HPDE6-E6E7 (cell line): Measurements from ENCODE around the gene CNPY3.
A peak's percentile ranks its signal among the peaks of the same experiment; 100 is the strongest.
"Not testable (repeated sequence)": the region's sequence is repeated elsewhere in the genome, so short reads cannot be mapped to it uniquely, and the experiment has no call there.

Experiments used
- DNase-seq: peaks from one replicate; pipeline ENCODE4 v3.0.0; 2011; ENCODE audit warnings: missing footprints; ENCODE audit errors: extremely low spot score

Gene CNPY3

DNA sequence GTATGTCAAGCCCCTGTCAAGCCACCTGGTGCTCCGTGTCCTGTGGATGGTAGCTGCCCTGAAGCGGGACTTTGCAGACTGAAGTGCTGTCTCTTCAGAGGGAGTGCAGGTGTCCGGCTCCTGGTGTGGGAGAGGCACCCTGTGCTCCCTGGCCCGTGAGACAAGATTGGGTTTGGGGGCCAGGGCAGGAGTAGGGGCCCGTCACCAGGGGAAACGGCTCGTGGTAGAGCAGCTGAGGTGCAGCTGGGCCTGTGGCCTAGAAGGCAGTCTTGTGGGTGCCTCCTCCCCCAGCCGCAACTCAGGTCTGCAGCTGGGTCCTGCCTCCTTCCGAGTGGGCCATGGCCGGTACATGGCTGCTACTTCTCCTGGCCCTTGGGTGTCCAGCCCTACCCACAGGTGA, 13.5 kb upstream of the CNPY3 start, which contains the start of gene PTCRA:
TSS of gene PTCRA (plus strand) at position 322 of the 400 bp plus-strand sequence. CDS start at position 339, 17 bp downstream.
- DNase-seq = no peak

DNA sequence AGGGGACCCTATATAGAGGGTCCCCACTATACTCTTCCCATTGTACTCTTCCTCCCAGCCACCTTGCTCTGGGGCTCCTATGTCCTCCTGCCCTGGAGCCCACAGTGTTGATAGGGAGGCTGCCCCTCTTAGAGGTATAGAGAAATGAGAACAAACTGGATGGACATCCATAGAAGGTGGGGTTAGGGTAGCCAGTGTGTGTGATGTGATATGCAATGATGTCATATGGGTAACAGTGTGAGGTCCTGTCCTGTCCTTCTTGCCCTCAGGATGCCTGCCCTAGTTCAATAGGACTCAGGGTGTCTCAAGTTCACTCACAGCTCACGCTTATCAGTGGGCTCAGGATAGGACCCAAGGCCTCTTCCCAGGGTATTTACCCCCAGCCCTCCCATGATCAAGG, 13.0 kb upstream of the CNPY3 start:
- DNase-seq = no peak

DNA sequence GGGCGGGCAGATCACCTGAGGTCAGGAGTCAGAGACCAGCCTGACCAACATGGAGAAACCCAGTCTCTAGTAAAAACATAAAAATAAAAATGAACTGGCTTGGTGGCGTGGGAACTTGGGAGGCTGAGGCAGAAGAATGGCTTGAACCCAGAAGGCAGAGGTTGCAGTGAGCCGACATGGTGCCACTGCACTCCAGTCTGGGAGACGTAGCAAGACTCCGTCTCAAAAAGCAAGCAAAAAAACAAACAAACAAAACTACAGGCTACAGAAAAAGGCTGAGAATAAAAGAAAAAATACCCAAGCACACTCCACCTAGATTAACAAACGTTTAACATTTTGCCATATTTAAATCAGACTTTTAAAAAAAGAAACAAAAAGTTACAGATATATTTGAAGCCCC, 7.5 kb upstream of the CNPY3 start:
- DNase-seq = no peak

DNA sequence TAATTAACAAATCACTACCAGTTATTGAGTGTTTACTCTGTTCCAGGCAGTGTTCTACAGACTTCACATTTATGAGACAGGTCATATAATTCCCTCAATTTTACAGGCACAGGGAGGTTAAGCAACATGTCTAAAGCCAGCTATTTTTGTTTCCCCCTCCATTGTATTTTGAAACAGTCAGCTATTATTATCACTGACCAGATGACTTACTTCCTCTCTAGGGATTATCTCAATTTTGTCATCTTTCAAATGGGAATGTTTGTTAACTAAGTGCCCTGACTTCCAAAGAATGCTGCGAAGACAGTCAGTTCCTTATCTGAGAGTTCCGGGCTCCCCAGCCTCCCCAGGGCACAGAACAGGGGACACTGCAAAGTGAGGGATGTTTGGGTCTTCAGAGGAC, 5.6 kb upstream of the CNPY3 start:
- no peak for DNase-seq

DNA sequence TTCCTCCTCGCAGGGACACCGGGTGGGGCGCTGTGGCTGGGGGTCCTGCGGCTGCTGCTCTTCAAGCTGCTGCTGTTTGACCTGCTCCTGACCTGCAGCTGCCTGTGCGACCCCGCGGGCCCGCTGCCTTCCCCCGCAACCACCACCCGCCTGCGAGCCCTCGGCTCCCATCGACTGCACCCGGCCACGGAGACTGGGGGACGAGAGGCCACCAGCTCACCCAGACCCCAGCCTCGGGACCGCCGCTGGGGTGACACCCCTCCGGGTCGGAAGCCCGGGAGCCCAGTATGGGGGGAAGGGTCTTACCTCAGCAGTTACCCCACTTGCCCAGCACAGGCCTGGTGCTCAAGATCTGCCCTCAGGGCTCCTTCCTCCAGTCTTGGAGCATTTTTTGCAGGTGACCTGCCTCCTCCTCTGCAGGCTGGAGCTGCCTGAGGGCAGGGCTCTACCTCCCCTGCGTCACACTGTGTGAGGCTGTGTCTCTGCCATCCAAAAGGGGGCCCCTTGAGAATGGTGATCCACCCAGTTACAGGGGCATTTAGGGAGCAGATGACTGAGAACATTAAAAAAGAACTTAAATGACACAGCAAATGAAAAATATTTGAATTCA, 3.9 kb upstream of the CNPY3 start:
- DNase-seq = no peak

DNA sequence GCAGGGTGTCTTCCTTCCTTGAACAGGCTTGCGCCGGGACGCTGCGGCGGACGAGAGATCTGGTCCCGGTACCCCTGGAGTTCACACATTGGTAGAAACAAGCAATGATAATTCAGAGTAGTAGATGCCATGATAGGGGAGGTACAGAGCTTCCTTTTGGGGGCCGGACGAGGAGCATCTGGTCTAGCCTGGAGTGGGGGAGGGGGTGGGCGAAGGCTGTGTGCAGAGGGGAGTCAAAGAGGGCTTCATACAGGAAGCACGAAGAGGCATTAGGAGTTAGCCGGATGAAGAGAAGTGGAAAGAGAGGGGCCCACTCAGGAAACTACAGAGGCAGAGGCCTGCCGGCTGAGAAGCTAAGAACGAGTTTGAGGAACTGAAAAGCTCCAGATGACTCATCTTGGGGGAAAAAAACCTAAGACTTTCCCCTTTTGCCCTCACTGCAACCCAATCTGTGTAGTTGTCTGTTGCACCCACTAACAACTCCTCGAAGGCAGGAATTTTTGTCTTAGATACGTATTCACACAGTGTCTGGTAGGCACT, 611 bp downstream of the CNPY3 start:
- DNase-seq = peak; percentile 46

DNA sequence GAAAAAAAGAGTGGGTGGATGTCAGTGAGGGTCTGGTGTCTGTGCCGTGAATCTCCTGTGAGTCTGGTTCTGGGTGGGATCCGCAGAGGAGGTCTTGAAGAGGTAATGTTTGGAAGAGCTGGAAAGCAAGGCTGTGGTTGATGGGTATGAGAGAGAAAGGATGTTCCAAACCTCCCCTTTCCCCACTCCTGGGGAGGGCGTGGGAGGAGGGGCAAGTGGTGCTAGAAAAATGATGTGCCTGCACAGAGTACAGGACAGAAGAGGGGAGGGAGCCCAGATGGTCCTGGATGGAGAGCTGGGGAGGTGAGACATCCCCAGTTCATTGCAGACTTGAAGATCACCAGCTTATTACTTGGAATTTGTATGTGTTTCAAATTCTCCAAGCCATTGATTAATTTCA, 3.1 kb downstream of the CNPY3 start:
- DNase-seq = no peak

DNA sequence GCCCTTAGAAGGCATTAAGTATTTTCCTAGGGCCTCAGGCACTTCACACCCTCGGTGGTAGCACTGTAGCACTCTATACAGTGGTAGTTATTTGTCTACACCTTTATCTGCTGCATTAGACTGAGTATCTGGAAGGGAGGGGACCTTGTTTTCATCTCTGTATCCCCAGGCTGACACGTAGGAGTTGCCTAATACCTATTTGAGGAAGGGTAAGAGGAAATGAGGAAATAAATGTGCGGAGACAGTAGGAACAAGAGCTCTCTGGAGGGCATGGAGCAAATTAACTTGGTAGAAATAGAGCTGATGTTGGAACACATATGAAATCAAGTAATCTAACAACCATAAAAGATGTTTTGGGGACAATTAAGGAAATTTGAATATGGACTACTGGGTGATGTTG, 3.9 kb downstream of the CNPY3 start:
- DNase-seq = no peak

DNA sequence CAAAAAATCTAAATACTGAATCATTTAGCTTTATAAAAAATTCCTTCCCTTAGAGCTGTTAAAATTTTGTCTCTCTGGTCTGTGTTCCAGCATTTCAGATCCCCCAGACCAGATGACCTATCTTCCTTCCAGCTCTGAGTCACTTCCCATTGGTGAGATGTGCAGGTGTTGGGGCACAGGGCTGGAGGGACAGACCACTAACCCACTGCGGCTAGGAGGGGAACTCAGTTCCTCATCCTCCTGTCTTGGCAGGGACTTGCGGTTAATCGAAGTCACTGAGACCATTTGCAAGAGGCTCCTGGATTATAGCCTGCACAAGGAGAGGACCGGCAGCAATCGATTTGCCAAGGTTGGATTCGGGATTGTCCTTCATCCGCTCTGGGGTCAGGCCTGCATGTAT, 6.0 kb downstream of the CNPY3 start:
- no peak for DNase-seq

DNA sequence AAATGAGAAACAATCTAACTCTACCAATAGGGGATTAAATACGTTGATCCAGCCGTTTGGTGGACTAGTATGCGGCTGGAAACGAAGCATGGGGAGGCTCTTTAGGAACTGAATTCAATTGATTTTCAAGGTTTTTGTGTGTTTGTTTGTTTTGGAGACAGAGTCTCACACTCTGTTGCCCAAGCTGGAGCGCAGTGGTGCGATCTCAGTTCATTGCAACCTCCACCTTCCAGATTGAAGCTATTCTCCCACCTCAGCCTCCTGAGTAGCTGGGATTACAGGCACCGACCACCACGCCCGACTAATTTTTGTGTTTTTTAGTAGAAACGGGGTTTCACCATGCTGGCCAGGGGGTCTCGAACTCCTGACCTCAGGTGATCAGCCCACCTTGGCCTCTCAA, 7.1 kb downstream of the CNPY3 start:
- no peak for DNase-seq

DNA sequence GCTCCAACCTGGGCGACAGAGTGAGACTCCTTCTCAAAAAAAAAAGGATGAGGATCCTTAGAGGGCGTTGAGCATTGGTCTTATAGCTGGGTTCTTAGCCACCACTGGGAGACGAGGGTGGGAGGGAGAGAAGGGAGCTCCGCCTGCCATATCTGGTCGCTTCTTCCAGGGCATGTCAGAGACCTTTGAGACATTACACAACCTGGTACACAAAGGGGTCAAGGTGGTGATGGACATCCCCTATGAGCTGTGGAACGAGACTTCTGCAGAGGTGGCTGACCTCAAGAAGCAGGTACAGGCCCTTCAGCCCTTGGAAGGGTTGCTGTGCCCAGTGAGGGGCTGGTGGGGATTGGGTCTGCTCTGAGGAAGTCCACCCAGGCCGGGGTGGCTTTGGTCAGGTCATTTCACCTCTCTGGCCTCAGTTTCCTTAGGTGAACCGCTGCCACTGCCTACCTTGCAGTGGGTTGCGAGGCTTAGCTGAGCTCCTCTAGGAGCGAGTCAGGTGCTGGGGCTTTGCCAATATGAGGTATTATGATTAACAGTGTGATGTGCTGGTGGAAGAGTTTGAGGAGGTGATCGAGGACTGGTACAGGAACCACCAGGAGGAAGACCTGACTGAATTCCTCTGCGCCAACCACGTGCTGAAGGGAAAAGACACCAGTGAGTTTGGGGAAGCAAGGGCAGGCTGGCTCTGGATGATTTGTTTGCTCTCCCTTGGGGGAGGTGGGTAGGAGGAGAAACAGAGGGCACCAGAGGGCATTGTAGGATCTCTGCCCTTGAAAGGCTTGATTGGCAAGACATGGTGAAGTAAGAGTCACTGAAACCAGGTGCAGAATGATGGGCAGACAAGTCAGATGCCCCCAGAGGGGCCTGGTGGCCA, 8.5 kb downstream of the CNPY3 start:
- no peak for DNase-seq

DNA sequence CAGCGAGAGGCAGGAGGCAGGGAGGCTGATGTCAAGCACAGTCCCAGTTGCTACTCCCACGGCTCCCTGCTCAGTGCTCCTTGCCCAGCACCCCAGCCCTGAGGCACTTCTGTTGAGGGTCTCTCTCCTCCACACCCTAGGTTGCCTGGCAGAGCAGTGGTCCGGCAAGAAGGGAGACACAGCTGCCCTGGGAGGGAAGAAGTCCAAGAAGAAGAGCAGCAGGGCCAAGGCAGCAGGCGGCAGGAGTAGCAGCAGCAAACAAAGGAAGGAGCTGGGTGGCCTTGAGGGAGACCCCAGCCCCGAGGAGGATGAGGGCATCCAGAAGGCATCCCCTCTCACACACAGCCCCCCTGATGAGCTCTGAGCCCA, 9.1 kb downstream of the CNPY3 start:
- DNase-seq = no peak

DNA sequence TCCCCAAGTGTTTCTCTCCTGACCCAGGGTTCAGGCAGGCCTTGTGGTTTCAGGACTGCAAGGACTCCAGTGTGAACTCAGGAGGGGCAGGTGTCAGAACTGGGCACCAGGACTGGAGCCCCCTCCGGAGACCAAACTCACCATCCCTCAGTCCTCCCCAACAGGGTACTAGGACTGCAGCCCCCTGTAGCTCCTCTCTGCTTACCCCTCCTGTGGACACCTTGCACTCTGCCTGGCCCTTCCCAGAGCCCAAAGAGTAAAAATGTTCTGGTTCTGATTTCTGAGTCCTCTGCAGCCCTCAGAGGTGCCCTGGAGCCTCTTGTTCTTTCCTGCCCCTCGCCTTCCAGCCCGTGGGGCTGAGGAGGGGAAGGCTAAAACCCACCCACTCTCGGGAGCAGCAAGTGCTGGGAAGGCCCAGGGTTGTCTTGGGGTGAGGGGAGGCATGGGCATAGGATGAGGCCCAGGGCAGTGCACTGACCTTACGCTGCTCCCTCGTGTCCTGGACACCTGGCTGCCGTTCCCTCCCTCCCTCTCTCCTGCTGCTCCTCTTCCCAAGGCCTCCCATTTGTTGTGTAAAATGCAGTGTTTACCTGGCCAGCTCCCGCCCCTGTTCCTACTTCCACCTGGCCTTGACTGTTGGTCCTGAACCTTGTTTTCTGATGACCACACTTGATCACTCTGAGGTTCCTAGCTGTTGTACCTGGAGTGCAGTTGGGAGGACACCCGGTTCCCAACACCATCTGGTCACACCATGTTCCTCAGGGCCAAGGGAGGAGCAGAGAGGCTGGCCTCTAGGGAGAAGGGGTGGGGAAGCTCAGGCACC, 9.9 kb downstream of the CNPY3 start:
- no peak for DNase-seq

DNA sequence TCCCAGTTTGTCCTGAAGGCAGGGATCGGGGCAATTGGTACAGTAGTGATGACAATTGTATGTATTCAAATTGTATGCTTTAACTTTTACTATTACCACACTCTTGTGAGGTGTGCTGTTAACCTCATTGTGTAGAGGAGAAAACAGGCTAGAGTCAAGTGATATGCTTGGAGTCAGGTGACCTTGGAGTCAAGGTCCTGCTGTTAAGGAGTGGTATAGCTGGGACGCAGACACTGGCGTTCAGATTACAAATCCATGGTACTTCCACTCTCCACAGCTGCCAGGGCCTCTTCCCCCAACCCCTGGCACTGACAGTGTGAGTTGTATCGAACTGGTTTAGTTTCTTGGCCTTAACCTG, 10.5 kb downstream of the CNPY3 start:
- DNase-seq = no peak

DNA sequence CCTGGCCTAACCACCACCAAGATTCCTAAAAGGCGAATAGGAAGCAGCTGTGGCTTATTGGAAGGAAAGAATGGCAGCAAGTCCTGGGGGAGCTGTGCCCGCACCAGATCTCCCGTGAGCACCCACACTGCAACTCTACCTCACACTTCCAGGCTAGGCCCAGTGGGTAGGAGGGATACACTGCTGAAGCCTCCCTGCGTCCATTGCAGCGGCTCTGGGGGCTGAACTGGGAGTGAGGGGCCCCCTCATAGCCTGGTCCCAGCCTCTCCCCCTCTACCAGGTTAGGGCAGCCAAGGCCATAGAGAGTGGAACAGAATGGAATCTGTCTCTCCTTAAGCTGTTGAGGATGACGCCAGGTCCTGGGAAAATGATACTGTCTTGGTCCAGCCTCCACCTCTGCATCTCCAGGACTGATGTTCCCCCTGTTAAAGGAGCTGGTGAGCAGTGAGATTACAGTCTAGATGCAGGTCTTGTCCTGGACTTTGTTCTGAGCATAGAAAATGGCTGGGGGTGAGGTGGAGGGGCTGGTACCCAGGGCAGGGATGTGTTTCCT, 11.3 kb downstream of the CNPY3 start:
- no peak for DNase-seq

DNA sequence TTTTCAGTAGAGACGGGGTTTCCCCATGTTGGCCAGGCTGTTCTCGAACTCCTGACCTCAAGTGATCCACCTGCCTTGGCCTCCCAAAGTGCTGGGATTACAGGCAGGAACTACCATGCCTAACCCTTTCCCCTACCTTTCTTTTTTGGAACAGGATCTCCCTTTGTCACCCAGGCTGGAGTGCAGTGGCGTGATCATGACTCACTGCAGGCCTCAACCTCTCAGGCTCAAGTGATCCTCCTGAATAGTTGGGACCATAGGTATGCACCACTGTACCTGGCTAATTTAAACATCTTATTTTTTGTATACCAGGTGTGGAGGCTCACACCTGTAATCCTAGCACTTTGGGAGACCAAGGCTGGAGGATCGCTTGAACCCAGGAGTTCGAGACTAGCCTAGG, 12.1 kb downstream of the CNPY3 start:
- not testable (repeated sequence) for DNase-seq

DNA sequence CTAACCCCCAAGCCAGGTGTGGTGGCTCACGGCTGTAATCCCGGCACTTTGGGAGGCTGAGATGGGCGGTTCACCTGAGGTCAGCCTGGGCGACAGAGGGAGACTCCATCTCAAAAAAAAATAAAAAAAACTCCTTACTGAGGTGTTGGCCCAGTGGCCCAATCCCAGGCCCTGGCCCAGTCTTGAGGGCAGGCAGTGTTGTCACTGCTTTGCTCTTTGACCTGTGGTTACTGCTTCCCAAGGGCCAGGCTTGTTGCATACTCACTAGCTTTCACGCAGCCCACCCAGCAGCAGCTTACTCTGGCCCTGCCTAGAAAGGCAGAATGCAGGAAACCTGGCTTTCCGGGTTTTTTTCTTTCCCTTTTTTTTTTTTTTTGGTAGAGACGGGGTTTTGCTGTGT, 13.2 kb downstream of the CNPY3 start:
- DNase-seq = no peak

DNA sequence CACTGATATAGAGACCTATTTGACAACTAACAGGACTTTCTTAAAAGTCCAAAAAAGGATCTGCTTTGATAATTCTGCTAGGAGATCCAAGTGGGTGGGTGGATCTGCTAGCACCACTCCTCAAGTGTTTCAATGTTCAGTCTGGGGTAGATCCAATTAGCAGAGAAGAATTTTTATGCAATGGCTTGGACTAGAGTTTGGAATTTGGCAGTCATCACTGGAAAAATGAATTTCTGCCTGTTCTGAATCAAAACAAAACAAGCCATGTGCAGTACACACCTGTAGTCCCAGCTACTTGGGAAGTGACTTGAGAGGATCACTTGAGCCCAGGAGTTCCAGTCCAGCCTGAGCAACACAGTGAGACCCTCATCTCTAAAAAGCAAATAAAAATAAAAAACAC, 18.7 kb downstream of the CNPY3 start:
- no peak for DNase-seq

DNA sequence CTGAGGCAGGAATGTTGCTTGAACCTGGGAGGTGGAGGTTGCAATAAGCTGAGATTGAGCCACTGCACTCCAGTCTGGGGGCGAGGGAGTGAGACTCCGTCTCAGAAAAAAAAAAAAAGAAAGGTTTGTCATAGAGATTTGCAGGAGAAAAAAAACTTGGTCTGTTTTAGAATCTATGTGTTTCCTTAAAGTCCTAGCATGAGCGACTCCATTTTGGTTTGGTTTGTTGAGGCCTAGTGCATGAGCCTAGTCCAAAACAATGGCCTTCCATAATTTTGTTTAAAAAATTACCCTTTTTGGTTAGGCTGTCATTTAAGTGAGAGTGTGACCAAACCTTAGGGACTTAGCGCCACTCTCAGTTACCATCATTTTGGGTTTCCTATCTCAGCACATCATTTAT, 23.1 kb downstream of the CNPY3 start:
- DNase-seq = no peak

DNA sequence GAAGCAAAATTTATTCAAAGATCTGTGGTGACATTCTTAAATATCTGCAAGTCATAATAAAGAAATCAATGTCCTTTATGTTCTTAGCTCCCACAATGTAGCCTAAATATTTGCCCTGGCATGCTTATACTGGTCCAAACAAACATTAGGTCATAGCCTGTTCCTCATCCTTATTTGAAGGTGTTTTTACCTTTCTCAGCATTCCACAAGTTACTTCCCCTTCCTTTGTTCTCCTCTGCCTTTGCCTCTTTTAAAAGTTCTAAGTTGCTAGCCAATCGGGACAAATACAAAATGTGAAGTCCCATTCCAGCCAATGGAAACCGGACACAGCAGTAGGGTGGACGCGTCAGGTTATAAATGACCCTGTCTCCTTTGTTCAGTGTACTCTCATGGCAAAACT, 25.1 kb downstream of the CNPY3 start:
- DNase-seq = not testable (repeated sequence)

DNA sequence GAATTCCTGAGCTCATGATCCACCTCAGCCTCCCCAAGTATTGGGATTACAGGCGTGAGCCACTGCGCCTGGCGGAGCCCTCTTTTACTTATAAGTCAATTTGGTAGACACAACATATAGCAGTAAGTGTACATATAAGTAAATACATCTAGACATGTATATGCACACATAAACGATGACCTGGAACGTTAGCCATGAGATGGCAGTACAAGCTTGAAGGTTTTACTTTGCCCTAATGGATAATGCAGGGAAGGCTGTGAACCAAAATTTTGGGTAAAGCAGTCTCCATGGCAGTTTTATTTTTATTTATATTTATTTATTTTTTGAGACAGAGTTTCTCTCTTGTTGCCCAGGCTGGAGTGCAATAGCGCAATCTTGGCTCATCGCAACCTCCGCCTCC, 28.8 kb downstream of the CNPY3 start:
- no peak for DNase-seq

DNA sequence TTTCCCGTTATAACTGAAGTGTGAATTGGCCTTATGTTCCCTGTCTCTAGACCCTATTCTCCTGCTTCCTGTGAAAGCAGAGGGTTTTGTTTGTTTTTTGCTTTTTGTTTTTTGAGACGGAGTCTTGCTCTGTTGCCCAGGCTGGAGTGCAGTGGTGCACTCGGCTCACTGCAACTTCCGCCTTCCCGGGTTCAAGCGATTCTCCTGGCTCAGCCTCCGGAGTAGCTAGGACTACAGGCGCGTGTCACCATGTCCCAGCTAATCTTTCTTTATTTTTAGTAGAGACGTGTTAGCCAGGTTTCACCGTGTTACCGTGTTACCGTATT, 30.6 kb downstream of the CNPY3 start:
- no peak for DNase-seq
